ENCODE measurements around the gene IPO11. TPM values are rescaled to one million over a fixed set of nuclear protein-coding genes. Genes with fewer than 3 reads are reported as not detected.

The IPO11 gene
- 23.5 TPM for polyA plus RNA-seq (2013, experiment 1 of 2)
- polyA plus RNA-seq (2013, experiment 2 of 2): 22.8 TPM

GRCh38 chr5:62412549-62413329 is at the start of gene IPO11:
Gene IPO11 (plus strand): TSS chr5:62412763. CDS start chr5:62437280, 24,517 bp downstream.
- Histone ChIP-seq H3K9ac (ENCODE audit: low read depth, low read length, poor library complexity) (peak within 1 kb of the TSS; percentile 85), H4K91ac (ENCODE audit: low read depth, low read length, poor library complexity) (no peak within 1 kb of the TSS), H2BK15ac (ENCODE audit: low read length) (no peak within 1 kb of the TSS), H3K4me2 (ENCODE audit: insufficient read depth, low read length, poor library complexity, severe bottlenecking) (peak within 1 kb of the TSS; percentile 86), H2BK5ac (ENCODE audit: low read length) (peak within 1 kb of the TSS; percentile 57), H3K4me3 (ENCODE audit: low read length in 2 of 2) (peak within 1 kb of the TSS; percentile 64 to 97), H2AK5ac (ENCODE audit: low read depth, low read length) (no peak within 1 kb of the TSS), H3K14ac (ENCODE audit: low read length) (no peak within 1 kb of the TSS), H3K9me3 (replicated peaks in 1 of 2; ENCODE audit: control insufficient read depth in 2 of 2, insufficient read depth in 1 of 2, low read depth in 1 of 2, low read length in 2 of 2) (no peaks in the 10 kb centered on the region), H3K27ac (replicated peaks; ENCODE audit: low read length) (peak within 1 kb of the TSS; percentile 63), H4K8ac (ENCODE audit: low read depth, low read length) (peak within 1 kb of the TSS; percentile 43), H2BK12ac (ENCODE audit: low read length) (no peak within 1 kb of the TSS), H3K18ac (ENCODE audit: low read length) (peak within 1 kb of the TSS; percentile 67), H3K36me3 (replicated peaks in 1 of 2; ENCODE audit: control insufficient read depth in 2 of 2, insufficient read depth in 2 of 2, low read length in 2 of 2) (peaks cover 0 to 3% of the 10 kb centered on the region in 2 donors), H3K27me3 (ENCODE audit: control insufficient read depth in 3 of 3, insufficient read depth in 3 of 3, low read depth in 1 of 3, low read length in 3 of 3) (no peaks in the 10 kb centered on the region), H3K4ac (ENCODE audit: low read length) (no peak within 1 kb of the TSS), H3K23ac (ENCODE audit: low read depth, low read length, poor library complexity) (peak within 1 kb of the TSS; percentile 89), H2BK120ac (ENCODE audit: low read depth, low read length) (no peak within 1 kb of the TSS), H3K4me1 (ENCODE audit: control insufficient read depth in 2 of 2, insufficient read depth in 1 of 2, low read depth in 1 of 2, low read length in 2 of 2) (peaks cover 4 to 8% of the 10 kb centered on the region in 2 donors), H2AFZ (ENCODE audit: low read length) (peak within 1 kb of the TSS; percentile 93), H3K79me1 (ENCODE audit: low read depth, low read length) (peaks cover 5% of the 10 kb centered on the region)
- peak; percentile 99 for DNase-seq (ENCODE audit: low spot score)
- WGBS, 2 donors (ENCODE audit: extremely low coverage in 2 of 2, insufficient read length in 2 of 2, insufficient replicate concordance in 1 of 2): no CpG with 5 or more reads among the region's 66 CpGs

GRCh38 chr5:62369039-62369438 is 43.5 kb upstream of the IPO11 start:
- Histone ChIP-seq H3K36me3 (replicated peaks in 1 of 2; ENCODE audit: control insufficient read depth in 2 of 2, insufficient read depth in 2 of 2, low read length in 2 of 2) (peaks cover 11 to 90% of the 10 kb centered on the region in 2 donors), H3K27ac (replicated peaks; ENCODE audit: low read length) (no peak overlapping the region), H3K4me2 (ENCODE audit: insufficient read depth, low read length, poor library complexity, severe bottlenecking) (no peak overlapping the region), H3K4ac (ENCODE audit: low read length) (no peak overlapping the region), H4K8ac (ENCODE audit: low read depth, low read length) (no peak overlapping the region), H2BK5ac (ENCODE audit: low read length) (no peak overlapping the region), H3K9me3 (replicated peaks in 1 of 2; ENCODE audit: control insufficient read depth in 2 of 2, insufficient read depth in 1 of 2, low read depth in 1 of 2, low read length in 2 of 2) (peaks cover 0 to 5% of the 10 kb centered on the region in 2 donors), H3K23ac (ENCODE audit: low read depth, low read length, poor library complexity) (no peak overlapping the region), H3K14ac (ENCODE audit: low read length) (no peak overlapping the region), H2AK5ac (ENCODE audit: low read depth, low read length) (no peak overlapping the region), H4K91ac (ENCODE audit: low read depth, low read length, poor library complexity) (no peak overlapping the region), H2BK120ac (ENCODE audit: low read depth, low read length) (no peak overlapping the region), H3K27me3 (ENCODE audit: control insufficient read depth in 3 of 3, insufficient read depth in 3 of 3, low read depth in 1 of 3, low read length in 3 of 3) (no peaks in the 10 kb centered on the region), H3K9ac (ENCODE audit: low read depth, low read length, poor library complexity) (no peak overlapping the region), H2BK15ac (ENCODE audit: low read length) (no peak overlapping the region), H3K4me1 (ENCODE audit: control insufficient read depth in 2 of 2, insufficient read depth in 1 of 2, low read depth in 1 of 2, low read length in 2 of 2) (no peaks in the 10 kb centered on the region), H3K4me3 (ENCODE audit: low read length in 2 of 2) (no peak overlapping the region), H2AFZ (ENCODE audit: low read length) (no peak overlapping the region), H3K79me1 (ENCODE audit: low read depth, low read length) (no peaks in the 10 kb centered on the region), H2BK12ac (ENCODE audit: low read length) (no peak overlapping the region), H3K18ac (ENCODE audit: low read length) (no peak overlapping the region)
- DNase-seq (ENCODE audit: low spot score): no peak
- no CpG with 5 or more reads among the region's 2 CpGs for WGBS, 2 donors (ENCODE audit: extremely low coverage in 2 of 2, insufficient read length in 2 of 2, insufficient replicate concordance in 1 of 2)

- Histone ChIP-seq H3K23ac (ENCODE audit: low read depth, low read length, poor library complexity) (no peak overlapping the region), H4K91ac (ENCODE audit: low read depth, low read length, poor library complexity) (no peak overlapping the region), H3K4ac (ENCODE audit: low read length) (no peak overlapping the region), H3K4me2 (ENCODE audit: insufficient read depth, low read length, poor library complexity, severe bottlenecking) (no peak overlapping the region), H2AFZ (ENCODE audit: low read length) (no peak overlapping the region), H3K4me3 (ENCODE audit: low read length in 2 of 2) (no peak overlapping the region), H3K18ac (ENCODE audit: low read length) (no peak overlapping the region), H3K9ac (ENCODE audit: low read depth, low read length, poor library complexity) (no peak overlapping the region), H3K27me3 (ENCODE audit: control insufficient read depth in 3 of 3, insufficient read depth in 3 of 3, low read depth in 1 of 3, low read length in 3 of 3) (no peaks in the 10 kb centered on the region), H2BK15ac (ENCODE audit: low read length) (no peak overlapping the region), H3K36me3 (replicated peaks in 1 of 2; ENCODE audit: control insufficient read depth in 2 of 2, insufficient read depth in 2 of 2, low read length in 2 of 2) (peaks cover 11 to 89% of the 10 kb centered on the region in 2 donors), H2BK5ac (ENCODE audit: low read length) (no peak overlapping the region), H4K8ac (ENCODE audit: low read depth, low read length) (no peak overlapping the region), H2BK12ac (ENCODE audit: low read length) (no peak overlapping the region), H2BK120ac (ENCODE audit: low read depth, low read length) (no peak overlapping the region), H3K4me1 (ENCODE audit: control insufficient read depth in 2 of 2, insufficient read depth in 1 of 2, low read depth in 1 of 2, low read length in 2 of 2) (no peaks in the 10 kb centered on the region), H3K9me3 (replicated peaks in 1 of 2; ENCODE audit: control insufficient read depth in 2 of 2, insufficient read depth in 1 of 2, low read depth in 1 of 2, low read length in 2 of 2) (no peaks in the 10 kb centered on the region), H3K14ac (ENCODE audit: low read length) (no peak overlapping the region), H3K27ac (replicated peaks; ENCODE audit: low read length) (no peak overlapping the region), H2AK5ac (ENCODE audit: low read depth, low read length) (no peak overlapping the region), H3K79me1 (ENCODE audit: low read depth, low read length) (no peaks in the 10 kb centered on the region)
- DNase-seq (ENCODE audit: low spot score): no peak
These were observed 41.2 kb upstream of the IPO11 start for GRCh38 chr5:62371409-62371808.

GRCh38 chr5:62372600-62372999 is 40.0 kb upstream of the IPO11 start:
- Histone ChIP-seq H3K36me3 (replicated peaks in 1 of 2; ENCODE audit: control insufficient read depth in 2 of 2, insufficient read depth in 2 of 2, low read length in 2 of 2) (peaks cover 11 to 91% of the 10 kb centered on the region in 2 donors), H2AK5ac (ENCODE audit: low read depth, low read length) (no peak overlapping the region), H4K91ac (ENCODE audit: low read depth, low read length, poor library complexity) (no peak overlapping the region), H2AFZ (ENCODE audit: low read length) (no peak overlapping the region), H4K8ac (ENCODE audit: low read depth, low read length) (no peak overlapping the region), H3K9ac (ENCODE audit: low read depth, low read length, poor library complexity) (no peak overlapping the region), H3K23ac (ENCODE audit: low read depth, low read length, poor library complexity) (no peak overlapping the region), H3K4me3 (ENCODE audit: low read length in 2 of 2) (no peak overlapping the region), H3K14ac (ENCODE audit: low read length) (no peak overlapping the region), H3K27me3 (ENCODE audit: control insufficient read depth in 3 of 3, insufficient read depth in 3 of 3, low read depth in 1 of 3, low read length in 3 of 3) (no peaks in the 10 kb centered on the region), H3K4ac (ENCODE audit: low read length) (no peak overlapping the region), H3K18ac (ENCODE audit: low read length) (no peak overlapping the region), H3K79me1 (ENCODE audit: low read depth, low read length) (no peaks in the 10 kb centered on the region), H2BK5ac (ENCODE audit: low read length) (no peak overlapping the region), H3K9me3 (replicated peaks in 1 of 2; ENCODE audit: control insufficient read depth in 2 of 2, insufficient read depth in 1 of 2, low read depth in 1 of 2, low read length in 2 of 2) (no peaks in the 10 kb centered on the region), H2BK15ac (ENCODE audit: low read length) (no peak overlapping the region), H3K27ac (replicated peaks; ENCODE audit: low read length) (no peak overlapping the region), H3K4me2 (ENCODE audit: insufficient read depth, low read length, poor library complexity, severe bottlenecking) (no peak overlapping the region), H2BK12ac (ENCODE audit: low read length) (no peak overlapping the region), H3K4me1 (ENCODE audit: control insufficient read depth in 2 of 2, insufficient read depth in 1 of 2, low read depth in 1 of 2, low read length in 2 of 2) (no peaks in the 10 kb centered on the region), H2BK120ac (ENCODE audit: low read depth, low read length) (no peak overlapping the region)
- no CpG with 5 or more reads among the region's 3 CpGs for WGBS, 2 donors (ENCODE audit: extremely low coverage in 2 of 2, insufficient read length in 2 of 2, insufficient replicate concordance in 1 of 2)
- no peak for DNase-seq (ENCODE audit: low spot score)
